PC-9 (cell line): ENCODE results near the gene PORCN. TPM values are rescaled to one million over a fixed set of nuclear protein-coding genes. Genes with fewer than 3 reads are reported as not detected.

ENCODE experiments used
- BruUV-seq: library from RNA; stranded (reverse); fragments of 400-500 nt; replicated peaks from 2 replicates; lab custom pipeline; 2021; lab: Mats Ljungman, UMichigan
- CTCF ChIA-PET: fragments of 300-600 bp; sonication (Branson Sonifier 250); formaldehyde crosslinking; loops from one replicate; lab custom pipeline; 2022; ENCODE audit warnings: antibody characterized with exemption; lab: Charles Lee
- POLR2A ChIA-PET: fragments of 300-600 bp; sonication (Branson Sonifier 250); formaldehyde crosslinking; loops from one replicate; lab custom pipeline; 2022; ENCODE audit warnings: antibody characterized with exemption; ENCODE audit not compliant: unreplicated experiment; lab: Charles Lee
- DNase-seq, 2 experiments: peaks; one replicate each; pipeline versions ENCODE4 v3.0.0 to v3.0.0-alpha.2; 2015 to 2022; ENCODE audit warnings: mixed read lengths in 1 of 2
- H2AFZ ChIP-seq: fragments of 200-600 bp; sonication (generic); 2 replicates; pipeline ENCODE4 v1.8.1; 2017; ENCODE audit warnings: antibody characterized with exemption
- H3F3A ChIP-seq: fragments of 200-600 bp; sonication (generic); 2 replicates; pipeline ENCODE4 v1.8.1; 2017; ENCODE audit warnings: antibody characterized with exemption, mild to moderate bottlenecking, low read depth; ENCODE audit not compliant: insufficient read depth
- H3K27ac ChIP-seq: fragments of 200-600 bp; sonication (generic); 2 replicates; pipeline ENCODE4 v1.6.1; 2016; ENCODE audit warnings: mixed run types
- H3K27me3 ChIP-seq: fragments of 200-600 bp; sonication (generic); 2 replicates; pipeline ENCODE4 v1.6.1; 2016; ENCODE audit warnings: low read depth, mixed run types; ENCODE audit not compliant: insufficient read depth
- H3K36me3 ChIP-seq: fragments of 200-600 bp; sonication (generic); 2 replicates; pipeline ENCODE4 v1.6.1; 2016; ENCODE audit warnings: low read depth, mixed run types
- H3K4me1 ChIP-seq: fragments of 200-600 bp; sonication (generic); replicated peaks from 2 replicates; pipeline ENCODE4 v1.6.1; 2016; ENCODE audit warnings: mixed run types; ENCODE audit not compliant: insufficient read depth
- H3K4me2 ChIP-seq: fragments of 200-600 bp; sonication (generic); 2 replicates; pipeline ENCODE4 v1.6.1; 2017; ENCODE audit warnings: mixed run types
- H3K4me3 ChIP-seq: fragments of 200-600 bp; sonication (generic); 2 replicates; pipeline ENCODE4 v1.6.1; 2016; ENCODE audit warnings: mixed run types
- H3K79me2 ChIP-seq: fragments of 200-600 bp; sonication (generic); 2 replicates; pipeline ENCODE4 v1.6.1; 2017; ENCODE audit warnings: low read depth, mixed run types
- H3K9me2 ChIP-seq: fragments of 200-600 bp; sonication (generic); 2 replicates; pipeline ENCODE4 v1.8.1; 2017; ENCODE audit warnings: mild to moderate bottlenecking; ENCODE audit not compliant: insufficient read depth
- H3K9me3 ChIP-seq: fragments of 200-600 bp; sonication (generic); 2 replicates; pipeline ENCODE4 v1.8.1; 2016; ENCODE audit warnings: low read depth; ENCODE audit not compliant: insufficient read depth
- H4K20me1 ChIP-seq: fragments of 200-600 bp; sonication (generic); 2 replicates; pipeline ENCODE4 v1.8.1; 2017; ENCODE audit not compliant: insufficient read depth
- EZH2 ChIP-seq: fragments of 200-600 bp; sonication (generic); IDR thresholded peaks from 2 replicates; pipeline ENCODE4 v1.8.0; 2017; ENCODE audit warnings: antibody characterized with exemption, low read depth
- intact Hi-C: fragments of 100-400 bp; cut with micrococcal nuclease; formaldehyde crosslinking; loops from one replicate; pipeline ENCODE4 v1.10.0; 2022; ENCODE audit not compliant: unreplicated experiment
- total RNA-seq: library from RNA; stranded (reverse); gene quantifications from 2 replicates; pipeline ENCODE4 v1.2.3, GENCODE V29; 2021
- TF ChIP-seq, protein P1 (sequence below): fragments of 200-600 bp; sonication (generic); conservative IDR thresholded peaks from 2 replicates; pipeline ENCODE4 v1.6.1; 2017; ENCODE audit warnings: mixed run types, antibody characterized with exemption, mild to moderate bottlenecking, moderate library complexity

PORCN gene
- total RNA-seq, 1 experiment from 2014 or later, result 11.9 TPM

DNA sequence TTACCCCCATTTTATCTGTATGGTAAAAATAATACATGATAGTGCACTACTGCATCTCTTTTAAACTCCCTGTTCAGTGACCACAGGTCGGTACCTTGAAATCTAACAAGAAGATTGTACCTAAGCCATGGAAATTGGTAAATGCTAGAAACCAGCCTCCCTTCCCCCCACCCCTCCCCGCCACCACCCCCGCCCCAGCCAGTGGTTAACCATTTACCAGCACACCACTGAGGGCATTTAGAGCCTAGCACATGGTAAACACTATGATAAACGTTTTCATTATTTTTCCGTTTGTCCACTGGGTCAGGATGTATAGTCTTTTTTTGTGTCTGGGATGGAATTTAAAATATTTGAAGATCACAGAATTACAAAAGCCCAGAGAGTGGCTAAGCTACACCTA, 33.5 kb upstream of the PORCN start:
- Histone ChIP-seq H3F3A (no peaks in the 10 kb centered on the region), H3K36me3 (no peaks in the 10 kb centered on the region), H3K9me2 (no peaks in the 10 kb centered on the region), H3K9me3 (no peaks in the 10 kb centered on the region), H3K27ac (peak overlapping the region; percentile 34; the same call in 1 of the 2 replicates), H3K4me2 (peak overlapping the region; percentile 67), H4K20me1 (no peaks in the 10 kb centered on the region), H3K4me1 (no peaks in the 10 kb centered on the region), H3K4me3 (peak overlapping the region; percentile 64), H3K79me2 (peaks cover 19% of the 10 kb centered on the region), H2AFZ (no peak overlapping the region), H3K27me3 (no peaks in the 10 kb centered on the region)
- POLR2A ChIA-PET, result interaction anchor here (1.1 kb wide), 1 partner anchor 12 kb away, joined by 7 read pairs; no protein-coding TSS in a partner anchor
- TF ChIP-seq, protein P1, sequence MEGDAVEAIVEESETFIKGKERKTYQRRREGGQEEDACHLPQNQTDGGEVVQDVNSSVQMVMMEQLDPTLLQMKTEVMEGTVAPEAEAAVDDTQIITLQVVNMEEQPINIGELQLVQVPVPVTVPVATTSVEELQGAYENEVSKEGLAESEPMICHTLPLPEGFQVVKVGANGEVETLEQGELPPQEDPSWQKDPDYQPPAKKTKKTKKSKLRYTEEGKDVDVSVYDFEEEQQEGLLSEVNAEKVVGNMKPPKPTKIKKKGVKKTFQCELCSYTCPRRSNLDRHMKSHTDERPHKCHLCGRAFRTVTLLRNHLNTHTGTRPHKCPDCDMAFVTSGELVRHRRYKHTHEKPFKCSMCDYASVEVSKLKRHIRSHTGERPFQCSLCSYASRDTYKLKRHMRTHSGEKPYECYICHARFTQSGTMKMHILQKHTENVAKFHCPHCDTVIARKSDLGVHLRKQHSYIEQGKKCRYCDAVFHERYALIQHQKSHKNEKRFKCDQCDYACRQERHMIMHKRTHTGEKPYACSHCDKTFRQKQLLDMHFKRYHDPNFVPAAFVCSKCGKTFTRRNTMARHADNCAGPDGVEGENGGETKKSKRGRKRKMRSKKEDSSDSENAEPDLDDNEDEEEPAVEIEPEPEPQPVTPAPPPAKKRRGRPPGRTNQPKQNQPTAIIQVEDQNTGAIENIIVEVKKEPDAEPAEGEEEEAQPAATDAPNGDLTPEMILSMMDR, result no peak
- TF ChIP-seq EZH2, result no peak
- intact Hi-C loops, result no loop called here
- BruUV-seq, result no TSS peak
- CTCF ChIA-PET, result no interaction called here
- no peak for DNase-seq

DNA sequence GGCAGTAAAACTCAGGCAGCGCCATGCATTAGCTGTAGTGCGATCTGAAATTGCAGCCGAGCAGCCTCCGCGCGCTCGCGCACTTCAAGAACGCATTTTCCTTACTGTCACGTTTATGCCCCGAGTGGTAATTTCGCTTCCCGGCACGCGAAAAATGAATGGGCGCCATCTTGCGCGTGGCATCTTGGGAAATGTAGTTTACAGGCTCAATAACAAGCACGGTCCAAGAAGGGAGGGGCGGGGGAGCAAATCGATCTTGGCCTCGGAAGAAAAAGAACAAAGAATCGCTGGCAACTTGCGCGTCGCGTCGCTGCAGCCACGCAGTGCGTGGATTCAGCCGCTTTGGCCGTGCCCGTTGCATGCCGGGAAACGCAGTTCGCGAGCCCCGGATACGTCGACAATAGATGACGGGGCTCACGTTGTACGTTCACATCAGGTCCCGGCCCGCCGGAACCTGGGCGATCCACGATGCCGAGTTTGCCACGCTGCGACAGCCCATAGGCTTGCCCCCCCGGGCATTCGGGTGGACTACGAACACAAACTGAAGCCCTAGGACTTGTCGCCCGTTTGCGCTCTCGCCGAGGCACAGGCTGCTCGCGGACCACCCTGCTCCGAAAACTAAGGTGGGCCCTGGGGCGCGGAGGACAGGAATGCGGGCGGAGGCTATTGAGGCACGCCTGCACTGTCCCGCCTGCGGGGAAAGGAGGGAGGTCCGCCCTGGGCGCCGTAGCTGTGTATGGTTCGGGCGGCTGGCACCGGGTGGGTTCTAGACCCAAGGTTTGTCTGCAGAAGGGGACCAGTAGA, 32.8 kb upstream of the PORCN start, which contains the start of gene FTSJ1:
TSS of gene FTSJ1 (plus strand) at position 426 of the 804 bp plus-strand sequence. CDS start 1,849 bp downstream, outside the sequence.
- H3K27ac ChIP-seq, result peak within 1 kb of the TSS; percentile 34
- H3K27me3 ChIP-seq, result no peaks in the 10 kb centered on the region
- intact Hi-C loops, result no loop called here
- H3K9me3 ChIP-seq, result no peaks in the 10 kb centered on the region
- peak; percentile 37 to 57 for DNase-seq
- no peak for TF ChIP-seq EZH2
- TF ChIP-seq, protein P1, result no peak
- H3K4me1 ChIP-seq, result no peaks in the 10 kb centered on the region
- CTCF ChIA-PET, result no interaction called here
- no peaks in the 10 kb centered on the region for H3K9me2 ChIP-seq
- H3K79me2 ChIP-seq, result peaks cover 19% of the 10 kb centered on the region
- peak within 1 kb of the TSS; percentile 55; the same call in 1 of the 2 replicates for H2AFZ ChIP-seq
- H3K4me3 ChIP-seq, result peak within 1 kb of the TSS; percentile 64
- H3K36me3 ChIP-seq, result no peaks in the 10 kb centered on the region
- TSS peak; percentile 69 for BruUV-seq
- peak within 1 kb of the TSS; percentile 67 for H3K4me2 ChIP-seq
- POLR2A ChIA-PET, result interaction anchor here (1.1 kb wide), 1 partner anchor 11 kb away, joined by 7 read pairs; no protein-coding TSS in a partner anchor
- H3F3A ChIP-seq, result no peaks in the 10 kb centered on the region
- no peaks in the 10 kb centered on the region for H4K20me1 ChIP-seq

DNA sequence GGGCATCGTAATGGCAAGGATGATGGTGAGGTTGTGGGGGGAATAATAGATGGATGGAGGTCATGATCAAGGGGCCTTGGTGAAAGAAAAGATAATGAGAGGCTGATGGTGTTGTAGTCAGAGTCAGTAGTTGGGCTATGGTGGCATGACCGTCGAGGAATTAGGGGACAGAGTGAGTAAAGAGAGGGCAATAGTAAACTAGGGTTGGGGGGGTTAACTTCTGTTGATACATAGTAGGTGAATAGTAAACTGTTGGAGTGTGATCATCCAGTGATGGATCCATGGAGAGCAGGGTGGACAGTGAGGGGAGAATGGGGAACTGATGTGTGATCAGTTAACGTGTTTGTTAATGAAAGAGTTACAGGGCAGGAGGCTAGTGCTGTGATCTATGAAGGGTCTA, 31.9 kb upstream of the PORCN start:
- no peaks in the 10 kb centered on the region for H3K9me3 ChIP-seq
- H3K27me3 ChIP-seq, result no peaks in the 10 kb centered on the region
- BruUV-seq, result no TSS peak
- H3K27ac ChIP-seq, result no peak overlapping the region
- peak overlapping the region; percentile 67 for H3K4me2 ChIP-seq
- H3K79me2 ChIP-seq, result peaks cover 19% of the 10 kb centered on the region
- no peaks in the 10 kb centered on the region for H3K36me3 ChIP-seq
- no peaks in the 10 kb centered on the region for H3K9me2 ChIP-seq
- CTCF ChIA-PET, result no interaction called here
- TF ChIP-seq, protein P1, result no peak
- TF ChIP-seq EZH2, result no peak
- POLR2A ChIA-PET, result no interaction called here
- intact Hi-C loops, result no loop called here
- no peaks in the 10 kb centered on the region for H3F3A ChIP-seq
- no peak overlapping the region for H2AFZ ChIP-seq
- no peak for DNase-seq
- no peaks in the 10 kb centered on the region for H3K4me1 ChIP-seq
- H3K4me3 ChIP-seq, result peak overlapping the region; percentile 64; the same call in 1 of the 2 replicates
- H4K20me1 ChIP-seq, result no peaks in the 10 kb centered on the region
